HG03565 (cell line): ENCODE results near the gene PITX2.

Source experiments
- ATAC-seq: cut with Tn5 transposase; IDR thresholded peaks from one replicate; pipeline ENCODE4 v1.9.1; 2021; ENCODE audit warnings: mild to moderate bottlenecking, moderate library complexity; ENCODE audit not compliant: unreplicated experiment

Gene PITX2

DNA sequence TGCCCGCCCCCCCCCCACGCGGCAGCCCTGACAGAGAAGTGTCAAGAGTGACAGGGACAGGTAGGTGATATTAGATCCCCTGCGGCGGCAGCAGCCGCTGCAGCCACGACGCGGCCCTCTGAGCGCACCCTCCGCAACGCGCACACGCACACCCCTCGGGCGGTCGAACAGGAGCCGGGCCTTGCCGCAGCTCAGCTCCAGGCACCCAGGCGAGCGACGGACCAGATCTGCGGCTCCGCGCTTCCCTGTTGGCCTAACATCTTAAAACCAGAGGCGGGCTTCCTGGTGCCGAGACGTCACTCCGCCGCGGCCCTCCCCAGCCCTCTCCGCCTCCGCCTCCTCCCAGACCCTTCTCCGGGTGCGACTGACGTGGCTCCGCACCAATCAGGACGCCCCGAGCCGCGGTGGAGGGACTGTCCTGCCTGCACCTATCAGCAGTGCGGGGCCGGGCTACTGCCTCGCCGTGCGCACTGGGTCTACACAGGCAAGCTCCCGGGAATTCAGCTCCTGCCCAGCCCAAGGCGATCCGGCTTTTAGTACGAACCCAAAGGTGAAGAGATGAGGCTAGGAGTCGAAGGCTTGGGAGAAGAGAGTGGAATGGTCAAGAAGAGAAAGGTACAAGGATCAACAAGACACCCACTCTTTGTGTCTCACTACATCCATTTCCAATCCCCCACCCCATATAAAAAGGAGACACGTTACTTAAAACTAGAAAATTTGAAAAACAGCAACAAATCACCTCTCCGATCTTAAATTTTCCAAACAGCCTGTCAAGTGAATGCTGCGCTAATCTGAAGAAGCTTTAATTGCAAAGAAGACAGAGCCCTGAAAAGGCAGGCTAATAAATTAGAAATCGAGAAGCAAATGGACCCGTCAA is at the start of gene PITX2:
Gene PITX2, minus strand, starts transcription at position 237 of the 877 bp plus-strand sequence. CDS start 617 bp downstream, outside the sequence.
- ATAC-seq, result peak; percentile 53

DNA sequence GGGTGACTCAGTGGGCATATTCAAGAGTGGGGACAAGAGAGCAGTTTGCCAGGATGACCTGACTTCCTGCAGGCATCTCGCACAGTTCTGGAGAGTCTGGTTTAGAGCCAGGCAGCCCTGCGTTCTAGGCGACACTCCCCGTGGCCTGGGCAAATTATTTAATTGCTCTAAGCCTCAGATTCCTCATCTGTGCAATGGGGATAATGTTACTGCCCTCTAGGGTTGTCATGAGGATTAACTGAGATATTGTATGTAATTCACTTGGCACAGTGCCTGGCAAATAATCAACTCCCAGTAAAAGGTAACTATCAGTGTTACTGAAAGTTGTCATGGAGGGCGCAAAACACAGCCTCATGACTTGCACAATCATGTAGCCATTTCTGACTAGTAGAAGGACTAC is 48.8 kb upstream of the PITX2 start:
- no peak for ATAC-seq

DNA sequence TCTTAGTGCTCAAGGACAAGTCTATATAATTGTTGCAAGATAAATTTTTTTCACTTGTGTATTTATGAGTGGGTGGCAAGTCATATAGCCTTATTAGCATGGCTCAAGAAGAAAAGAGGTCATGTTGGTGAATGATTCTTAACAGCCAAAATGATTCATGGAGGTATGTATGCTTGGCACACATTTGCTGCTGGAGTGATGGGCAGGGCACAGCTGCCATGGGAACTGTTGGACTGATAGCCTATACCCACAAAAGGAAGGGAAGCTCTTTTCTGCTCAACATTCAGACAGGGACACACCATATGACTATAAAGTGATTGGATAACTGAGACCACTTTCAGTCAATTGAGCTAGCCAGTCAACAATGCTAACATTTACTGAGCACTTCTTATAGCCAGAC is 46.8 kb upstream of the PITX2 start:
- no peak for ATAC-seq

DNA sequence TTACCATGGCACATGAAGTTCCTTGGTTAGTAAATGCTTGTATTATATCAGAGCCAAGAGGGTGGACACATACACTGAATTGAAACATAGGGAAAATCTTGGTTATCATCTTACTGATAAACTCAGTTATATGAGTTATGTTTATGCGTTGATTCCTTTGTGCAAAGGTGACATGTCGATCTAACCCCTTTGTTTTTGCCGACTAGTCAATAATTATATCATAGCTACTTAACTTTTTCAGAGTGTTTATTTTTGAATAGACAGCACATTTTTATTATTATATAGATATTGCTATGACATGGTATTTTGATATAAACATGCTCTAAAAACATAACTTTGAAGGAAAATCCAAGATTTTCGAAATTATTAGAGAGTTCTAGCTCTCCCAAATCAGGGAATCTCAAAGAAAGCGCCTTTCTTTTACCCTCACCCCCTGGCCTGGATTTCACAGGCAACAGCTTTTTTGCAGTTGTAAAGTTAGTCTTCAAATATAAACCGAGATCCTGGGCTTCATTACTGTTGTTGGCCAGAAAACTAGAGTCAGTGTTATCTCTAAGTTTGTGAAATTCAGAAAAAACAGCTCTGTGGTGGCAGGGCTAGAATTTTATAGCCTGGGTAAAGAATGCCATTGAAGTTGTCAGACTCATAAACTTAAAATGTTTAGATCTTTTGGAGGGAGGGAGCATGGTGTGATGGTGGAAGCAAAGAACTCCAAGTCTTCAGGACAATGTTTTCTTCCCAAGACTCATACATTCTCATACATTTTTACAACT is 45.8 kb upstream of the PITX2 start:
- no peak for ATAC-seq

DNA sequence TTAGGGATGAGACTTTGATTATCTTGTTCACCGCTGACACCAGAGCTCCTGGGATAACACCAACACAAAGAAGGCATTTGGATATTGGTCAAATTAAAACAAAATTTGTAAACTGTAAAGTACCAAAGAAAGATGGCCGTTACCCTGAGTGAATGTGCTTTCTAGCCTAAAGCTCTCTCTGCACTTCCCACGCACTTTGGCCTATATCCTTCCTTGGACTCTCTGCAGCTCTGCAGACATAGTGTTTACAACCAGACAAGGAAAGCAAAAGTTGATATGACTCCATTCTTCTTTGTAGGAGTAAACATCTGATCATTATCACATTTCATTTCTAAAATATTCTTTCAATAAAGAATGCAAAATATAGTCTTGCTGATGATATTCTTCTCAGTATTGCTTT is 44.8 kb upstream of the PITX2 start:
- ATAC-seq, result no peak

DNA sequence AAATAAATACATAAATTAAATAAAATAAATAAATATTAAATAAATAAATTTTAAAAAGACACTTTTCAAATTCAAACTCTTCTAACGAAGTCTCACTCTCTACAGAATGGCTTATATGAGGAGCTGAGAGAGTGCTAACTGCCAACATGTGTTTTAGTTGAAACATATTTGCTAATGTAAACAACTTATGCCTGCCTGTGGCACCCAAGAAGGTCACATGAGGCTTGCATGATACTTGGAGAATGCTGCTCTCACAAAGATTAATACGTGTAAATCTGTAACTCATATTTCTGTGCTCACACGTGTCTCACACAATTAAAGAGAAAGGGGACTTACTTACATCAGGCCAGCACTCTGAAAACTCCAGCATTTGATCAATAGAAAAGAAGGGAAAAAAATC is 43.2 kb upstream of the PITX2 start:
- no peak for ATAC-seq

DNA sequence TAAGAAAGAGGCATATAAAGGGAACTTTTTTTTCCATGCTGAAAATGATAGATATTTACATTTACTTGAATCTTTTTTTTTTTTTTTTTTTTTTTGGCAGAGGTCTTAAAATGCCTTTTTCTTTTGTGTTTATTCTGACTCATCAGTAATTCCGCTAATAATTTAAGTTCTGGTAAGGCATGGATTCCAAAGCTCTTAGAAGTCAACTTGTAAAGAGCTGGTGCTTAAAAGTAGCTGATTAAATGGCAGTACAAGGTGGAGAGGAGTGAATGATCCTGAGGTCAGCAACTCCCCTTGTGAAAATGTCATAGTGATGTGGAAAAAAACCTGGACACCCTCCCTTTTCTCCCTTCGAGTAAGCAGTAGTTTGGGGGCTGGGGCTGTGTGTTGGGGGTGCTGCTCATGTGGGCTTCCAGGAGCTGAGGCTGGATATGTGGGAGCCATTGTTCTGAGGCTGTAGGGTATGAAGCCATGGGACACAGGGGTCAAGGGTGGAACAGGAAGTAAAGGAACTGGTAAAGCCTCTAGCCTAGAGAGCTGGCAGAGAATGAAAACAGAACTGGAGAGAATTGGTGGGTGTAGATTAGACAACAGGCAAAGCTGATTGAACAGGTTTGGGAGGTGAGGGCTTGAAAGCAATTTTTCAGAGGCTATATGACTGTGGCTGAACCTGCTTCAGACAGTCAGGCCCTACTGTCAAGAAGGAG is 41.0 kb upstream of the PITX2 start:
- no peak for ATAC-seq

DNA sequence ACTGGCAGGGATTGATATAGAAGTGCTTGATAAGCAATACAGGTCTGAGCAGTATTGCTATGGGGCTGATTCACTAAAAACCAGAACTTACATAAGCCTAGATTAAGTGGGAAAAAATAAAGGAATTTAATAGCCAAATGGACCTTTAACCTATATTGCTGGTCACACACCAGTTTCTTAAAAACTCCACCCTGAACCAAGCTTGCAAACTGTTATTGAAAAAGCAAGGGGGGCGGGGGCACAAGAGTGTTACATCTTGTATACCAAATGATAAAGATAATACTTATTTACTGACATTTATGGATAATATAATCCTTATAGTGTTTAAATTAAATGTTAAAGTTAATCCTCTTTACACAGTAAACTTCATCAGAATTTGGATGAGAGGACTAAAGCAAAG is 40.3 kb upstream of the PITX2 start:
- no peak for ATAC-seq

DNA sequence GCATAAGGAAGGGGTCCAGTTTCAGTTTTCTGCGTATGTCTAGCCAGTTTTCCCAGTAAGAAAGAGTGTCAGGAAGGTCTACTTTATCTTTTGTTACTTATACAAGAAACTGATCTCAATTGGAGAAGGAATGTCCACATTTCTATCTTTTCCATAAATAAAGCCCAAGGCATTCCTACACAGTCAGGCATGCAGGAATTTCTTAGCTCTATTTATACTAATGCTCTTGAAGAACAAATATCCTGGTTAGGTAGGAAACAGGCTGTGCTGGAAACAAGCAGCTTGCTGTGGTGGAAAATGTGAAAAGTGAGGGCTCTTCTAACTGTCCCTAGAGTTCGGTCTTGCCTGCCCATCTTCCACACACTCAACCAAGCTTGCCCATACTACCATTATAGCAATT is 37.9 kb upstream of the PITX2 start:
- ATAC-seq, result no peak

DNA sequence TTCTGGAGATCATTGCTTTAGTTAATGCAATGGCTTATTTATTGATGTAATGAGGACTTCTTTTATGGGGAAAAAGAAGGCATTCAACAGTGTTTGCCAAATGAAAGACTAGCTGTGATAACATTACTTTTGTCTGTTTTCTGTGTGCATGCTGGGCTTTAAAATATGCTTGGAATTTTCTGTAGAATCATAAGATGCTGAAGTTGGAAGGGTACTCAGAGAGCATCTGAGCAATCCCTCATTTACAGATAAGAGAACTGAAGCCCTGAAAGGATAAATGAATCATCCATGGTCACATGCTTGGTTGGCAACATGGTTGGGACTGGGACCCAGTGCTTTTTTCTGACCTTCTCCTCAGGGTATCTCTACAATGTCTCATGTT is 31.4 kb upstream of the PITX2 start:
- ATAC-seq, result no peak

DNA sequence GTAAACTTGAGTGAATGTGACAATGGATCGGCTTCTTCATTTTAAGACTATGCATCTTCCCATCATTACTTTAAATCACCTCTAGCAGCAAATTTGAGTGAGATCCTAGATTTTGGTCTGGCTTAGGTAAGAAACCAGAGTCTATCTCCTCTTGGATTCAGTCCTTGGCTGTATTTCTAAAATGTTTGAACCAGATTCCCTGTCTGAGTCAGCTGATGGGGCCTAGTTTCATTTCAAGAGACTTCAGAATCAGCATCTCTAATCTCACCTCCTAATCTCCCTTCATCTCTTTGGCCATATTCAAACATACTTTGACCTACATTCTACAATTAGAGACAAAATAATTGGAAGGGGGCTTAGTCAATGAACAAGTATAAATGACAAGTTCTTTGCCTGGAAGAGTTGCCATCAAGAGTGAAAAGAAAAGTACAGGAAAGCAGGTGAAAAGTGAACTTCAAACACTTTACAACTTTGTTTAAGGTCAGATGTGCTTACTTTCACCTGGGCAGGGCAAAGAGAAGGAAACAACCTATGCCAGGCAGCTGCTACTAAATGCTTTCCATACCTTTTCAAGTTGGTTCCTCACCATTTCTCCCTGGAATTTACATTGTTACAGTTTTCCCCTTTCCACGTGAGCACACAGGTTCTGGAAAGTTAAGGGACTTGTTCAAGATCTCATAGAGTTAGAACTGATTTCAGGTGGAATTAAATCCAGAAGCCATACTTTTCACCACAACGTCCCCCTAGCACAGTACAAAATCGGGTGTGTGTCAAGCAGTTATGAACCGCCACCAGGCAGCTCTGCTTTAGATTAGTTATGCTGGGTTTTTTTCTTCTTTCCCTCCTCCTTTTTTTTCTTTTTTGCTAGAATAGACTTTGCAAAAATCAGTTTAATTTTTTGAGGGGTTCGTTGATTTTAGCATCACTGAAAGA is 30.7 kb upstream of the PITX2 start:
- no peak for ATAC-seq

DNA sequence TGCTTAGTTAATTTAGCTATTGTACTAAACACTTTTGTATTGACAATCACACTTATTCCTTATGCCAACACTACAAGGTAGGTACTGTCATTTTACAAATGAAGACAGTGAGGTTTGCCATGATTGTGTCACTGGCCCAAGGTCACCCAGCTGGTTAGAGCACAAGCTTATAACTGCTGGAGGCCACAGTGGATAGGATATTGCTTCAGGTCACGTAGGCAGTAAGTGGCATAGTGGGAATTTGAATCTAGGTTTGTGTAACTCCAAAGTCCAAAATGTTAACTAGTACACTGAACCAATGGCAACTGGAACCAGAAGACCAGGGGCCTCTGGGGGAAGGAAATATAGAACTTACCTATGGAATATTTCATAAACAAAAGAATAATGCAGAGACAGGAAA is 21.1 kb upstream of the PITX2 start:
- no peak for ATAC-seq

DNA sequence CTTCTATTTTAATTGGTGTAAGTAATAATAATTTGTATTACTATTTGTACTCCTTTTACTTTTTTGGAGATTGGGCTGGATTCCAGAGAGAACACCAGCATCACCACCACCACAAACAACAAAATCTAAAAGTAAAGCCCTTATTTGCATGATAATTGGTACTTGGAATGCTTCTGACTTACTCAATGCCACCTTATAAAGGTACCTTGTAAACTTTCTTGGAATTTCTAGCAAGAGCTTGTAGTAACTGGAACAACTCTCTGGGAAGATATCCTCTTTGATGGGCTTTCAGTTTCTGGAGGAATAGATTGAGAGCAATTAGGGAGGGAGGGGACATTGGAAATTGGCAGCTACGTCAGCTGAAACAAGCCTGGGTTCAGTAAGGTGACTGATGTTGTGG is 20.2 kb upstream of the PITX2 start:
- no peak for ATAC-seq

DNA sequence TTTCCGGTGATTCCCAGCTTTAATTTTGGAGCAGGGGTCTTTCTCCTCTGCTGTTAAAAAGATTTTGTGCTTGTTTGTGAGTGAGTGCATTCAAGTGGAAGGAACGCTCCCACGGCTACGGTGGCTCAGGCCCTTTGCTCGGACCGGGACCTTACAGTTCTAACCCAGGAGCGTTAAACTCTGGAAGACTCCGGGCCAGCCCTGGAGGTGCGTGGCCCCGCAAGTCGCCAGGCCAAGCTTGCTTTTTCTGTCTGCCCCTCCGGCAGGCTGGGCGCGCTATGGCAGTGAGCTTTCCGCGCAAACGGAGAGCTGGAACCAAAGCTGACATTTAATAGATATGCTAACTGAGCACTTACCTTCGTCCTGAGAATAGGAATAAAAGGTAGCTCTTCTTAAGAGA is 18.3 kb upstream of the PITX2 start:
- no peak for ATAC-seq

DNA sequence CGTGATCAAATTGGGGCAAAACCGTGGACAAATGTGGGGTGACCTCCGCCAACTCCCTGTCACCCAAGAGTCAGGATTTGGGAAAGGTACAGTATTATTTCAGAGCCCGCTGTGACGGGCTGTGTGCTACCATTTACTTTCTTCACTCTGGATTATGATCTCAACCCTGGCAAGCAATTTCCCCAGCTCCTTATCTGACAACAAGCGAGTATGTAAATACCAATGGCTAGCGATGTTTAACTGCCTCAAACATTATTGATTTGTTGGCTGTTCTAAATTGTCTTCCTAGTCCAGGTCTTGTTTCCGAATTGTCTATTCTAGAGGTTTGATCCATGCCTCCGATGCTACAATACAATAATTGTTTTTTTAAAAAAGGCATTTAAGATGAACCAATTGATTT is 17.7 kb upstream of the PITX2 start:
- no peak for ATAC-seq

DNA sequence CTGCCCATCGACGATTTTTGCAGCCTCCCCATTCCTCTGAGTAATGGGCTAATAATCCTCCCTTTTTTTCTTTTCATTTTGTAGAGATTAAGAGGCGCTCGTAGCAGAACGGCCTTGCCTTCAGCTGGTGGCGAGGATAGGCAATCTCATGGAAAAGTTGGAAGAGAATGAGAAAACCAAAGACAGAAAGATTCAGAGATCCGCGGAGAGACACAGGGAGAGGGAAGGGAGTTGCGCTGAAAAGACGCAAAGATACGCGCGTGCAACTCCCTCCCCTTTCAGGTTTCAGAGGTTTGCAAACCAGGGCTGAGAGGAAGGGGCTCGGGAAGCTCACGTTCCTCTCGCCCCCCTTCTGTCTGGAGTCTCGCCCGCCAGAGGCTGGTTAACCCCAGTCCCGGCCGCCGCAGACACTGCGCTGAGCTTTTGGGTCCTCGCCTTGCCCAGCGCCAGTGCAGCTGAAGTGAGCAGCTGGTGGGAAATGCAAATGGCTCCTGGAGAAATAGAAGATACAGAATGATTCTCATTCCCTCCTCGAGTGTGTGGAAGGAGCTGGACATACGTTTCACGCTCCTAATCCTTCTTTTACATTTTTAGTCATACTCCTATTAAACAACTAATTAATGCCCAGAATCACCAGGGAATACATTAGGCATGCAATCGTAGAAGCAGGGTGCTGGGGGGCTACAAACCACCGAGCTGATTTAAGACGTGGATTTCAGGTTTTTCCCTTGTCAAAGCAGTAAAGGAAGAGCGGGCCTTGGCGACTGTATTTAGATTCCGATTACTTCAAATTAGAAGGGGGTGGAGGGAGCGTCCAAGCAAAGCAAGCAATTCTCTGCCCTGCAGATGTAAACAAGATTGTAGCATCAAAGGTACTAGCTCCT is 16.6 kb upstream of the PITX2 start:
- no peak for ATAC-seq

DNA sequence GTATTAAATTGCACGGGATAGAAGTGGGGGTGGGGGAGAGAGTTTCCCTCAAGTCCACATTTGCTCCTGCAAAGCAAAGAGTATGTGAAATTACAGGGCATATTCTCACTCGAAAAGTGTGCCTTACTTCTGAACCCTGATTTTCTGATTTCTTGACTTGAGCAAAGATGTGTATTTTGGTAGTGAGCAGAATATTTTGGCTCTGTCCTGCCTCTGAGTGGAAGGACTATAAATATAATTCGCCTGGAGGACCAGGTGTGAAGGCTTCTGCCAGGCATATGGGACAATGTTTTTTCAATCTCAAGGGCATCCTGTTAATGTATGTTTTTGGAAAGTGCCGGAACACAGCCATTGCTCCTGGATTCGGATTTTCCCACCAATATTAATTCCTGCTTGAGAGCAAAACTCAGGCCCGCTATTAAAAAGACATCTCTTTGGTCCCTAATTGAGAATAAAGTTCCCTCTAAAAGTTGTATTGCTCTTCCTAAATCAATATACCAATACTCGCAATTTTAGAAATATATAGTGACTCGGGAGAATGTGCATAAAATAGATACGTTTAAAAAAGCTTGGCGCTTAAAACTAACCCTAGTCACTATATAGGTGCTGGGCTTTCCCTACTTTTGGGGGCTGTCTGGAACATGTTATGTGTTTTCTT is 15.3 kb upstream of the PITX2 start:
- ATAC-seq, result no peak

DNA sequence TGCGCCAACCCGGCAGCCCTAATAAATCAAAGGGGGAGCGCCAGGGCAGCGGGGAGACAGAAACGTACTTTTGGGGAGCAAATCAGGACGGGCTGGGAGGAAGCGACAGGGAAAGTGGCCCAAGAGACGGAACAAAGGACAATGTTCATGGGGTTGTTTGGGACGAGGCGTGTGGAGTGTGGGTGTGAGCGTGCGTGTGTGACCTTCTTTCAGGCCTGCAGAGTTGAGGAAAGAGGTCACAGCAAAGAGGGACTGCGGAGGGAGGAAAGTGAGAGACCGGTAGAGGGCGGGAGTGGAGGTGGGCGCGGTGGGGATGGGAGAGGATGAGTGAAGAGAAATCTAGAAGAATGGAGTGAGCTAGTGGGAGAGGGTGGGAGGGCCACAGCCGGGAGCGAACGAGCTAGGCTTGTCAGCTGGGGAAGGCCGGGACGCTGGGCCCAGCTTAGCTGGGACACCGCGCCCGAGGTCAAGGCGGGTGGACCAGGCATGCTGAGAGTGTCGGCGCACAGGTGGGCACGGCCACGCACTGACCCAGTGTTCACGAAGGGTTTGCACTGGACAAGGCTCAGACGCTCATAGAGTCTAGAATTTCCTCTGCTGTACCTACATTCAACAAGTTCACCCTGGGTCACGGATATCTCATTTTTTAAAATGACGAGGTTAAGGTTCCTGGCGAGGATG is 14.7 kb upstream of the PITX2 start:
- no peak for ATAC-seq
